IgD-negative memory B cell (primary cell): Measurements from ENCODE around the gene RETREG1. TPM values are rescaled to one million over a fixed set of nuclear protein-coding genes. Genes with fewer than 3 reads are reported as not detected.

ENCODE experiments used
- H3K27ac Mint-ChIP-seq, 3 donors: one replicate each; pipeline ENCODE4 v1.8.0; 2020 to 2022; ENCODE audit warnings: mild to moderate bottlenecking in 3 of 3, mixed read lengths in 3 of 3, moderate library complexity in 1 of 3
- H3K27me3 Mint-ChIP-seq: one replicate; pipeline ENCODE4 v1.8.0; 2021; ENCODE audit warnings: mixed read lengths
- H3K36me3 Mint-ChIP-seq: one replicate; pipeline ENCODE4 v1.8.0; 2020; ENCODE audit warnings: mild to moderate bottlenecking, mixed read lengths
- H3K4me1 Mint-ChIP-seq, 3 donors: one replicate each; pipeline ENCODE4 v1.8.0; 2020 to 2022; ENCODE audit warnings: mixed read lengths in 3 of 3, mild to moderate bottlenecking in 1 of 3
- H3K4me3 Mint-ChIP-seq, 4 donors: one replicate each; pipeline ENCODE4 v1.8.0; 2020 to 2022; ENCODE audit warnings: mild to moderate bottlenecking in 4 of 4, mixed read lengths in 4 of 4, moderate library complexity in 3 of 4
- H3K9me3 Mint-ChIP-seq, 3 donors: one replicate each; pipeline ENCODE4 v1.8.0; 2020 to 2021; ENCODE audit warnings: mixed read lengths in 3 of 3, mild to moderate bottlenecking in 1 of 3
- polyA plus RNA-seq: library from polyadenylated mRNA; unstranded; fragments of 300-500 nt; fragmentation: Illumina TruSeq; gene quantifications from one replicate; pipeline ENCODE4 v1.2.3, GENCODE V29; 2021

RETREG1 gene
- polyA plus RNA-seq, 1 donor from 2014 or later: 9.3 TPM

DNA sequence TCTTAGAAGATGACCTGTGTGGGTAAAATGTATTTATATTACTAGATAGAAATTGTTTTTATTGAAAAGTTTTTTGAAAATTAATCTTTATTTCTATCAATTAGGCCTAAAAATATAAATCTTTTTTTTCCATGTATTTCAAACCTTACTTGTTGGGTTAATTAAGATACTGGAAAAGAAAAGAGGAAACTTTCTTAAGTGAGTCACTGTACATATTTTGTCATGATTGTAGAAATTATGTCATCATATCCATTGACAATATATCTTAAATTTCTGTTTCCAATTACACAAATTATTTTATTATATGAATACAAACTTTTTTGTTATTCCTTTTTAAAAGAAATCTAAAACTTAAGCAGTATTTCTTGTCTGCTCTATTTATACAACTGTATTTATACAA lies 53.1 kb downstream of the RETREG1 start:
- peaks cover 6% of the 10 kb centered on the region for H3K36me3 Mint-ChIP-seq
- H3K9me3 Mint-ChIP-seq: no peaks in the 10 kb centered on the region
- peaks cover 0 to 6% (median 0%) of the 10 kb centered on the region in 3 donors for H3K4me1 Mint-ChIP-seq
- H3K4me3 Mint-ChIP-seq: no peak overlapping the region
- H3K27ac Mint-ChIP-seq: no peak overlapping the region
- no peaks in the 10 kb centered on the region for H3K27me3 Mint-ChIP-seq

GRCh38 chr5:16561660-16562059 lies 55.1 kb downstream of the RETREG1 start:
- Mint-ChIP-seq H3K27ac (no peak overlapping the region), H3K36me3 (peaks cover 2% of the 10 kb centered on the region), H3K9me3 (no peaks in the 10 kb centered on the region), H3K4me3 (peak overlapping the region in 1 of 4 donors; percentile 23), H3K27me3 (no peaks in the 10 kb centered on the region), H3K4me1 (peaks cover 0 to 3% (median 1%) of the 10 kb centered on the region in 3 donors)

DNA sequence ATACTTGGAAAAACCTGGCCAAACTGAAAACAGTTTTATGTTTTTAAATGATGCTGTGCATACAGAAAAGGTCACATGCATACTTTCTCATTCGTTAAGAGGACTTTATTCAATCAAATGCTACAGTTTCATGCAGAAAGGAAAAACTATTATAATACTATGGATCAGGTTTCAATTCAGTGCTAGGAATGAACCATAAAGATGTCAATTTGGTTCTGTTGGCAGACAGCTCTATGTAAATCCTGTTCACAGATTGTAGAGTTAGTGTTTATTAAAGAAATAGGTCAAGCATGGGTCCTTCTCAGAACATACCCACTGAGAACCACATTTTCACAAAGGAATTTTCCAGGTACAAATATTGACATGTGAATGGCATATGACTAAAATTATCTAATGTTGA lies 57.1 kb downstream of the RETREG1 start:
- H3K4me3 Mint-ChIP-seq: no peak overlapping the region
- no peaks in the 10 kb centered on the region for H3K27me3 Mint-ChIP-seq
- H3K27ac Mint-ChIP-seq: no peak overlapping the region
- H3K4me1 Mint-ChIP-seq: peaks cover 4 to 9% (median 4%) of the 10 kb centered on the region in 3 donors
- peaks cover 2% of the 10 kb centered on the region for H3K36me3 Mint-ChIP-seq
- no peaks in the 10 kb centered on the region for H3K9me3 Mint-ChIP-seq

- Mint-ChIP-seq H3K4me1 (peaks cover 4 to 9% (median 7%) of the 10 kb centered on the region in 3 donors), H3K36me3 (peaks cover 2% of the 10 kb centered on the region), H3K4me3 (no peak overlapping the region), H3K27ac (no peak overlapping the region), H3K9me3 (no peaks in the 10 kb centered on the region), H3K27me3 (no peaks in the 10 kb centered on the region)
Observed at GRCh38 chr5:16558984-16559629, 57.7 kb downstream of the RETREG1 start.

DNA sequence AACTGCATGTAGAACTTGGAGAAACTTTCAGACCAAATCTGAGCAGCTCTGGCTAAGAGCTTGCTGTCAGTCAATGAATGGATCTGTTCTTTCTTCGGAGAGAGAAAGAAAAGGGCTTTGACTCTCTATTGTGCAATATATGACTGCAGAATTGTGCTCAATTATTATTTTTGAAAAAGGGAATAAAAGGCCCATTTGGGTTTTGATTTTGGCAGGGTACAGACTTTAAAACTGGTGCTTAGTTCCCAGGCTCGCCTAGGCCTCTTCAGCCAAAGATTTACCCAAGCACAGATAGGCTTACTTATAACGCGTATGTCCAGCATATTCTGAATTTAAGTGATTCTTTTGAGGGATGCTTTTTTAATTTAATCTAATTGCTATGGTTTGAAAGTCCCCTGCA lies 59.3 kb downstream of the RETREG1 start:
- no peaks in the 10 kb centered on the region for H3K27me3 Mint-ChIP-seq
- H3K9me3 Mint-ChIP-seq: no peaks in the 10 kb centered on the region
- peaks cover 9 to 14% (median 13%) of the 10 kb centered on the region in 3 donors for H3K4me1 Mint-ChIP-seq
- peak overlapping the region in 2 of 3 donors; percentile 5 to 54 for H3K27ac Mint-ChIP-seq
- no peak overlapping the region for H3K4me3 Mint-ChIP-seq
- peaks cover 2% of the 10 kb centered on the region for H3K36me3 Mint-ChIP-seq

DNA sequence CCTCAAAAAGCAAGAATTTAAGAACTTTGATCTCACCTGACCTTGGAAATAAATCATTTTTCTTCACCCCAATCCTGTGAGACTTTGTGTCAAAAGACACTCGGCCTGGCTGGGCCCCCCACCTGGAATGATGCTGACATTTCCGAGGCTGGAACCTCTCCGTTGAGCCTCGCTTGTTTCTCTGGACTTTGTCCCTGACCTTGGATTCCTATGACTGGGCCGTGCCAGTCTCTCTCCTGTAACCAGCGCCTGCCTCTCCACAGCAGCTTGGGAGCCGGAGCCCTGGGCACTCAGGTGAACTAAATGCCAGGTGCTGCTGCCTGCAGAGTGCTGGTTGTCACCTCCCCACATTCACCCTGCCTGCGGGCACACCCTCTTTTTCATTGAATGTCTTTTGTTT lies 62.7 kb downstream of the RETREG1 start:
- Mint-ChIP-seq H3K27me3 (peaks cover 2% of the 10 kb centered on the region), H3K27ac (peak overlapping the region in 1 of 3 donors; percentile 67), H3K36me3 (peaks cover 8% of the 10 kb centered on the region), H3K9me3 (no peaks in the 10 kb centered on the region), H3K4me3 (no peak overlapping the region), H3K4me1 (peaks cover 19 to 34% (median 27%) of the 10 kb centered on the region in 3 donors)

- Mint-ChIP-seq H3K36me3 (peaks cover 8% of the 10 kb centered on the region), H3K27me3 (peaks cover 2% of the 10 kb centered on the region), H3K4me1 (peaks cover 16 to 34% (median 27%) of the 10 kb centered on the region in 3 donors), H3K4me3 (no peak overlapping the region), H3K9me3 (no peaks in the 10 kb centered on the region), H3K27ac (peak overlapping the region in 2 of 3 donors; percentile 16 to 31)
Observed at GRCh38 chr5:16552666-16553343, 64.0 kb downstream of the RETREG1 start.

DNA sequence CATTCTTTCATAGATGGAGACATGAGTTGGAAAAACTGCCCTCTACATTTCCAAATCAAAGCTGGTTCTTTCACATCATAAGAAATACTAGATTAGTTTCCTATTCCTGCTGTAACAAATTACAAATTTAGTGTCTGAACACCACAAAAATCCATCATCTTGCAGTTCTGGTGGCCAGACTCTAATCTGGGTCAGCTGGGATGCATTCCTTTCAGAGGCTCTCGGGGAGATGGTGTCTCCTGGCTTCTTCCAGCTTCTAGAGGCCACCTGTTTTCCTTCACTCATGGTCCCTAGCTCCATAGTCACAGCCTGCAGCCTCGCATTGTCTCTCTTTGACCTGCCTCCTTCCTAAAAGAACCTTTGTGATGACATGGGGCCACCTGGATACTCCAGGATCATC lies 65.2 kb downstream of the RETREG1 start:
- H3K27me3 Mint-ChIP-seq: peaks cover 2% of the 10 kb centered on the region

DNA sequence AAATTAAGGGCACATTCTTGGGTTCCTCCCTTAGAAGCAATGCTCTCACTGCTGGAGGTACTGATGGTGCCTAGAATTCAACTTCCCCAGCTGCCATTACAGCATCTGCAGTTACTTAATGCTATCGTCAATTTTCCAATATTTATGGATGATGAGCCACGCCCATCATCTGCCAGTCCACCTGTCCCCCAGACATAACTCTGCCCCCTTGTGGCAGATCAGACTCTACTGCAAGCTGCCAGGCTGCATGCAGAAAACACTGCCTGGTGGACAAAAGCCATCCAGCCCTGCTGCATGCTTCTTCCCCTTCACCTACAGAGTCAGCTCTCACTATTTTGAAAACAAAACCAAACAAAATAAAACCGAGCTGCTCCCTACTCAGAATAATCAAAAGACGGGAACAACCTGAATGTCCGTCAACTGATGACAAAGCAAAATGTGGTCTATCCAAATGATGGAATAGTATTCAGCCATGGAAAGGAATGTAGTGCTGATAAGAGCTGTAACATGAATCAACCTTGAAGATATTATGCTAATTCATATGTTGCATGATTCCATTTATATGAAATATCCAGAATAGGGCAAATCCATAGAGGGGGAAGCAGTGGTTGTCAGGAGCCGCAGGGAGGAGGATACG lies 66.4 kb downstream of the RETREG1 start:
- H3K36me3 Mint-ChIP-seq: peaks cover 8% of the 10 kb centered on the region
- no peaks in the 10 kb centered on the region for H3K9me3 Mint-ChIP-seq
- peak overlapping the region in 3 of 4 donors; percentile 44 to 79 (median 59) for H3K4me3 Mint-ChIP-seq
- peaks cover 10 to 40% (median 24%) of the 10 kb centered on the region in 3 donors for H3K4me1 Mint-ChIP-seq
- peak overlapping the region in 1 of 3 donors; percentile 53 for H3K27ac Mint-ChIP-seq
- H3K27me3 Mint-ChIP-seq: peaks cover 2% of the 10 kb centered on the region

More for the DNA sequence above, 65.2 kb downstream of the RETREG1 start:
- H3K27ac Mint-ChIP-seq: peak overlapping the region in 1 of 3 donors; percentile 53
- H3K9me3 Mint-ChIP-seq: no peaks in the 10 kb centered on the region
- peak overlapping the region in 1 of 4 donors; percentile 12 for H3K4me3 Mint-ChIP-seq
- H3K36me3 Mint-ChIP-seq: peaks cover 8% of the 10 kb centered on the region
- peaks cover 16 to 38% (median 27%) of the 10 kb centered on the region in 3 donors for H3K4me1 Mint-ChIP-seq

- Mint-ChIP-seq H3K4me1 (peaks cover 10 to 37% (median 22%) of the 10 kb centered on the region in 3 donors), H3K9me3 (no peaks in the 10 kb centered on the region), H3K27ac (peak overlapping the region in 1 of 3 donors; percentile 72), H3K36me3 (peaks cover 8% of the 10 kb centered on the region), H3K27me3 (peaks cover 2% of the 10 kb centered on the region), H3K4me3 (peak overlapping the region in 3 of 4 donors; percentile 40 to 61 (median 59))
Observed at GRCh38 chr5:16549491-16550206, 67.1 kb downstream of the RETREG1 start.

DNA sequence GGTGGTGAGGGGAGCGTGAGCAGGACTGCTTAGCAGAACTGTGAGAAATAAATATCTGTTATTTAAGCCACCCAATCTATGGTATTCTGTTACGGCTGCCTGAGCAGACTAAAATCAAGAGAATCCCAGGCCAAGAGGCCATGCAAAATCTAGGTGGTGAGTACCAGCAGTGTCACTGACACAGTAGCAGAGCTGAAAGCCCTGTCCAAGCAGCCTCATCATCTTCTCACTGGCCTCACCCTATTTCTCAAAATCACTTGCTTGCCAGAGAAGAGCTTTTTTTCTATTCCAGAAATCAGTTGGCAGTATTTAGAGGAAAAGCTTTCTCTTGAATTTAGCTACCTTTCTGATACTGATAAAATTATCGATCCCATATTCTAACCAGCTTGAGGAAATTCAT lies 68.0 kb downstream of the RETREG1 start:
- H3K4me1 Mint-ChIP-seq: peaks cover 10 to 35% (median 22%) of the 10 kb centered on the region in 3 donors
- H3K4me3 Mint-ChIP-seq: no peak overlapping the region
- H3K36me3 Mint-ChIP-seq: peaks cover 8% of the 10 kb centered on the region
- peaks cover 2% of the 10 kb centered on the region for H3K27me3 Mint-ChIP-seq
- H3K27ac Mint-ChIP-seq: no peak overlapping the region
- no peaks in the 10 kb centered on the region for H3K9me3 Mint-ChIP-seq

DNA sequence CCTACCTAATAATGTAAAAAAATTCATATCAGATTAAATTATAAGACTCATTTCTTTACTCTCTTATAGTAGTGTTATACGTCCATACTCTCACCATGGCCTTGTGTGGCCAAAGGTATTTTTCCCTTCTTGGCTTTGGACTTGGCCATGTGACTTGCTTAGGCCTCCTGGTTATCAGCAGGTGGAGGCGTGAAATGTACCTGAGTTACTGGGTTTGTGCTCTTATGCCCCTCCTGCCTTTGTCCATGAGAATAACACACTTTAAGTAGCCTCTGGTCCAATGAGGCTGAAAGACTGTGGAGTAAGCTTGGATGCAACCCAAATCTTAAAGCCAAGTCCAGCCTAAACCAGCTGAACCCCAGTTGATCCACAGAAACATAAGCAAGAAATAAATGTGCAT lies 68.7 kb downstream of the RETREG1 start:
- peaks cover 10 to 36% (median 22%) of the 10 kb centered on the region in 3 donors for H3K4me1 Mint-ChIP-seq
- H3K4me3 Mint-ChIP-seq: no peak overlapping the region
- no peak overlapping the region for H3K27ac Mint-ChIP-seq
- no peaks in the 10 kb centered on the region for H3K9me3 Mint-ChIP-seq
- peaks cover 8% of the 10 kb centered on the region for H3K36me3 Mint-ChIP-seq
- peaks cover 2% of the 10 kb centered on the region for H3K27me3 Mint-ChIP-seq

GRCh38 chr5:16547200-16547842 lies 69.5 kb downstream of the RETREG1 start:
- Mint-ChIP-seq H3K4me1 (peaks cover 4 to 33% (median 17%) of the 10 kb centered on the region in 3 donors), H3K36me3 (peaks cover 8% of the 10 kb centered on the region), H3K4me3 (no peak overlapping the region), H3K9me3 (no peaks in the 10 kb centered on the region), H3K27me3 (peaks cover 2% of the 10 kb centered on the region), H3K27ac (no peak overlapping the region)

DNA sequence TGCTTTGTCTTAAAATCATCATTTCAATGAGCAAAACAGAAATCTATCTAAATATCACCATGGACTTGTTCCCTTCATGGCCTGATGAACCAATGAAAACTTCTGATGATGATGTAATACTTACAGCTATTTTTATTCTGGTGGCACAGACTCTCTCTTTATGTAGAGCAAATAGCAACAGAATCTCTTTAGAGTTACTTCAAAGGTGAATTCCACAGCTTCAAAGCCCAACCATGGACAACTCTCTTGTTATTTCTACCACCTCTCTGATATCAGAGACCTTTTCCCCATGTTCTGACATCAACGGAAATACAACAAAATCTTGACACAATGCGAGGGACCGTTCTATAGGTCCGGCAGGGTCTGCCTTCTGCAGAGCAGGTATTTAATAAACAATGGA lies 70.1 kb downstream of the RETREG1 start:
- peaks cover 4 to 37% (median 13%) of the 10 kb centered on the region in 3 donors for H3K4me1 Mint-ChIP-seq
- H3K36me3 Mint-ChIP-seq: peaks cover 8% of the 10 kb centered on the region
- no peak overlapping the region for H3K27ac Mint-ChIP-seq
- no peaks in the 10 kb centered on the region for H3K9me3 Mint-ChIP-seq
- peaks cover 2% of the 10 kb centered on the region for H3K27me3 Mint-ChIP-seq
- no peak overlapping the region for H3K4me3 Mint-ChIP-seq
